Measurements from ENCODE around the gene PAFAH2. TPM values are rescaled to one million over a fixed set of nuclear protein-coding genes. Genes with fewer than 3 reads are reported as not detected.

The PAFAH2 gene
- total and polyA plus RNA-seq, 7 experiments from 2014 or later: 11.4 to 36.0 (median 19.5) TPM

GRCh38 chr1:26032656-26033357, 34.9 kb upstream of the PAFAH2 start:
- Mint-ChIP-seq H3K27ac (no peak overlapping the region), H3K4me1 (peaks cover 1 to 16% (median 9%) of the 10 kb centered on the region in 7 donors), H3K36me3 (no peaks in the 10 kb centered on the region), H3K4me3 (peak overlapping the region in 2 of 10 donors; percentile 24 to 53), H3K27me3 (peaks cover 0 to 16% (median 0%) of the 10 kb centered on the region in 5 donors), H3K9me3 (peaks cover 0 to 1% (median 0%) of the 10 kb centered on the region in 11 donors)
- no peak for DNase-seq
- ATAC-seq: no peak
- no peak overlapping the region for H3K4me3 ChIP-seq (ENCODE audit: low read length)
- no peaks in the 10 kb centered on the region for H3K27me3 ChIP-seq (ENCODE audit: control insufficient read depth in 2 of 2, insufficient read depth in 2 of 2, low read length in 2 of 2)
- H3K9me3 ChIP-seq (ENCODE audit: control insufficient read depth in 2 of 3, low read length in 3 of 3): no peaks in the 10 kb centered on the region
- peaks cover 5 to 6% of the 10 kb centered on the region in 2 donors for H3K4me1 ChIP-seq (ENCODE audit: control insufficient read depth in 2 of 2, insufficient read depth in 2 of 2, low read length in 2 of 2)
- no peak overlapping the region for H3K27ac ChIP-seq (ENCODE audit: low read depth, low read length)
- CTCF ChIA-PET: no interaction called here
- POLR2A ChIA-PET: no interaction called here
- intact Hi-C loops (cut with micrococcal nuclease): loop anchor here in 1 of 2 donors (10.0 kb wide), 1 partner anchor 202 kb away; the partner anchor contains the start of gene CEP85
- peaks cover 0 to 4% (median 0%) of the 10 kb centered on the region in 3 experiments for H3K36me3 ChIP-seq (ENCODE audit: control insufficient read depth in 2 of 3, insufficient read depth in 3 of 3, low read length in 3 of 3)

GRCh38 chr1:26031611-26032220, 33.9 kb upstream of the PAFAH2 start:
- no peaks in the 10 kb centered on the region for H3K36me3 Mint-ChIP-seq
- H3K27me3 ChIP-seq (ENCODE audit: control insufficient read depth in 2 of 2, insufficient read depth in 2 of 2, low read length in 2 of 2): no peaks in the 10 kb centered on the region
- H3K27ac ChIP-seq (ENCODE audit: low read depth, low read length): no peak overlapping the region
- POLR2A ChIA-PET: no interaction called here
- H3K36me3 ChIP-seq (ENCODE audit: control insufficient read depth in 2 of 3, insufficient read depth in 3 of 3, low read length in 3 of 3): peaks cover 0 to 4% (median 0%) of the 10 kb centered on the region in 3 experiments
- H3K4me3 ChIP-seq (ENCODE audit: low read length): no peak overlapping the region
- no peak overlapping the region for H3K27ac Mint-ChIP-seq
- peaks cover 0 to 1% (median 0%) of the 10 kb centered on the region in 11 donors for H3K9me3 Mint-ChIP-seq
- H3K4me1 ChIP-seq (ENCODE audit: control insufficient read depth in 2 of 2, insufficient read depth in 2 of 2, low read length in 2 of 2): peaks cover 5 to 6% of the 10 kb centered on the region in 2 donors
- peaks cover 0 to 16% (median 0%) of the 10 kb centered on the region in 5 donors for H3K27me3 Mint-ChIP-seq
- H3K4me1 Mint-ChIP-seq: peaks cover 5 to 23% (median 14%) of the 10 kb centered on the region in 7 donors
- DNase-seq (no peak), ATAC-seq (no peak)
- H3K4me3 Mint-ChIP-seq: no peak overlapping the region
- H3K9me3 ChIP-seq (ENCODE audit: control insufficient read depth in 2 of 3, low read length in 3 of 3): no peaks in the 10 kb centered on the region
- intact Hi-C loops (cut with micrococcal nuclease): loop anchor here in 1 of 2 donors (10.0 kb wide), 1 partner anchor 203 kb away; the partner anchor contains the start of gene CEP85
- CTCF ChIA-PET: no interaction called here

- no peak overlapping the region for H3K27ac ChIP-seq (ENCODE audit: low read depth, low read length)
- POLR2A ChIA-PET: no interaction called here
- H3K4me3 ChIP-seq (ENCODE audit: low read length): no peak overlapping the region
- ATAC-seq (no peak), DNase-seq (no peak)
- intact Hi-C loops (cut with micrococcal nuclease): loop anchor here in 1 of 2 donors (10.0 kb wide), 1 partner anchor 204 kb away; the partner anchor contains the start of gene CEP85
- Mint-ChIP-seq H3K4me1 (peaks cover 5 to 23% (median 13%) of the 10 kb centered on the region in 7 donors), H3K27ac (no peak overlapping the region), H3K9me3 (peaks cover 0 to 1% (median 0%) of the 10 kb centered on the region in 11 donors), H3K27me3 (peaks cover 0 to 15% (median 0%) of the 10 kb centered on the region in 5 donors), H3K36me3 (no peaks in the 10 kb centered on the region), H3K4me3 (no peak overlapping the region)
- peaks cover 5 to 6% of the 10 kb centered on the region in 2 donors for H3K4me1 ChIP-seq (ENCODE audit: control insufficient read depth in 2 of 2, insufficient read depth in 2 of 2, low read length in 2 of 2)
- peaks cover 0 to 4% (median 0%) of the 10 kb centered on the region in 3 experiments for H3K36me3 ChIP-seq (ENCODE audit: control insufficient read depth in 2 of 3, insufficient read depth in 3 of 3, low read length in 3 of 3)
- CTCF ChIA-PET: no interaction called here
- H3K27me3 ChIP-seq (ENCODE audit: control insufficient read depth in 2 of 2, insufficient read depth in 2 of 2, low read length in 2 of 2): no peaks in the 10 kb centered on the region
- no peaks in the 10 kb centered on the region for H3K9me3 ChIP-seq (ENCODE audit: control insufficient read depth in 2 of 3, low read length in 3 of 3)
Measured at GRCh38 chr1:26031196-26031595, 33.3 kb upstream of the PAFAH2 start.

- CTCF ChIA-PET: interaction anchor here (0.6 to 0.9 kb wide), 2 partner anchors 25 to 108 kb away, joined by 3 to 4 read pairs; no protein-coding TSS in a partner anchor
- peaks cover 4 to 19% (median 8%) of the 10 kb centered on the region in 7 donors for H3K4me1 Mint-ChIP-seq
- Histone ChIP-seq H3K27me3 (ENCODE audit: control insufficient read depth in 2 of 2, insufficient read depth in 2 of 2, low read length in 2 of 2) (no peaks in the 10 kb centered on the region), H3K36me3 (ENCODE audit: control insufficient read depth in 2 of 3, insufficient read depth in 3 of 3, low read length in 3 of 3) (no peaks in the 10 kb centered on the region), H3K4me1 (ENCODE audit: control insufficient read depth in 2 of 2, insufficient read depth in 2 of 2, low read length in 2 of 2) (peaks cover 4 to 5% of the 10 kb centered on the region in 2 donors), H3K9me3 (ENCODE audit: control insufficient read depth in 2 of 3, low read length in 3 of 3) (no peaks in the 10 kb centered on the region), H3K4me3 (ENCODE audit: low read length) (no peak overlapping the region), H3K27ac (ENCODE audit: low read depth, low read length) (no peak overlapping the region)
- DNase-seq: no peak
- no peak for ATAC-seq
- H3K27me3 Mint-ChIP-seq: peaks cover 0 to 15% (median 0%) of the 10 kb centered on the region in 5 donors
- intact Hi-C loops (cut with micrococcal nuclease): loop anchor here in 1 of 2 donors (10.0 kb wide), 1 partner anchor 205 kb away; the partner anchor contains the start of gene CEP85
- no peaks in the 10 kb centered on the region for H3K9me3 Mint-ChIP-seq
- POLR2A ChIA-PET: no interaction called here
- no peaks in the 10 kb centered on the region for H3K36me3 Mint-ChIP-seq
- H3K4me3 Mint-ChIP-seq: no peak overlapping the region
- no peak overlapping the region for H3K27ac Mint-ChIP-seq
Measured at GRCh38 chr1:26029864-26030481, 32.1 kb upstream of the PAFAH2 start.

GRCh38 chr1:26029054-26029863, 31.4 kb upstream of the PAFAH2 start:
- ATAC-seq: no peak
- H3K36me3 Mint-ChIP-seq: no peaks in the 10 kb centered on the region
- no peaks in the 10 kb centered on the region for H3K27me3 ChIP-seq (ENCODE audit: control insufficient read depth in 2 of 2, insufficient read depth in 2 of 2, low read length in 2 of 2)
- H3K9me3 ChIP-seq (ENCODE audit: control insufficient read depth in 2 of 3, low read length in 3 of 3): no peaks in the 10 kb centered on the region
- intact Hi-C loops (cut with micrococcal nuclease): no loop called here
- no peaks in the 10 kb centered on the region for H3K4me1 ChIP-seq (ENCODE audit: control insufficient read depth in 2 of 2, insufficient read depth in 2 of 2, low read length in 2 of 2)
- no peaks in the 10 kb centered on the region for H3K9me3 Mint-ChIP-seq
- DNase-seq: no peak
- no peak overlapping the region for H3K4me3 ChIP-seq (ENCODE audit: low read length)
- peaks cover 0 to 10% (median 0%) of the 10 kb centered on the region in 5 donors for H3K27me3 Mint-ChIP-seq
- POLR2A ChIA-PET: no interaction called here
- peaks cover under 1 to 12% (median 4%) of the 10 kb centered on the region in 7 donors for H3K4me1 Mint-ChIP-seq
- H3K4me3 Mint-ChIP-seq: no peak overlapping the region
- H3K27ac ChIP-seq (ENCODE audit: low read depth, low read length): no peak overlapping the region
- H3K27ac Mint-ChIP-seq: no peak overlapping the region
- CTCF ChIA-PET: interaction anchor here (0.9 kb wide), 1 partner anchor 108 kb away, joined by 3 read pairs; no protein-coding TSS in a partner anchor
- no peaks in the 10 kb centered on the region for H3K36me3 ChIP-seq (ENCODE audit: control insufficient read depth in 2 of 3, insufficient read depth in 3 of 3, low read length in 3 of 3)

GRCh38 chr1:26028490-26028980, 30.7 kb upstream of the PAFAH2 start:
- POLR2A ChIA-PET: no interaction called here
- Mint-ChIP-seq H3K27ac (no peak overlapping the region), H3K4me3 (no peak overlapping the region)

More at GRCh38 chr1:26028490-26028980, 30.7 kb upstream of the PAFAH2 start:
- intact Hi-C loops (cut with micrococcal nuclease): no loop called here
- no peaks in the 10 kb centered on the region for H3K4me1 ChIP-seq (ENCODE audit: control insufficient read depth in 2 of 2, insufficient read depth in 2 of 2, low read length in 2 of 2)
- ATAC-seq: no peak
- no peaks in the 10 kb centered on the region for H3K27me3 ChIP-seq (ENCODE audit: control insufficient read depth in 2 of 2, insufficient read depth in 2 of 2, low read length in 2 of 2)
- Mint-ChIP-seq H3K27me3 (peaks cover 0 to 7% (median 0%) of the 10 kb centered on the region in 5 donors), H3K4me1 (peaks cover 0 to 8% (median 4%) of the 10 kb centered on the region in 7 donors), H3K9me3 (no peaks in the 10 kb centered on the region), H3K36me3 (no peaks in the 10 kb centered on the region)
- no peak overlapping the region for H3K4me3 ChIP-seq (ENCODE audit: low read length)
- no peak for DNase-seq
- no peak overlapping the region for H3K27ac ChIP-seq (ENCODE audit: low read depth, low read length)
- H3K9me3 ChIP-seq (ENCODE audit: control insufficient read depth in 2 of 3, low read length in 3 of 3): no peaks in the 10 kb centered on the region
- CTCF ChIA-PET: no interaction called here
- no peaks in the 10 kb centered on the region for H3K36me3 ChIP-seq (ENCODE audit: control insufficient read depth in 2 of 3, insufficient read depth in 3 of 3, low read length in 3 of 3)

All from naive thymus-derived CD4-positive, alpha-beta T cell (primary cell).